ENCODE results near the gene DOCK1. TPM values are rescaled to one million over a fixed set of nuclear protein-coding genes. Genes with fewer than 3 reads are reported as not detected.

DOCK1 gene
- total RNA-seq, 1 experiment from 2014 or later: 40.0 TPM

DNA sequence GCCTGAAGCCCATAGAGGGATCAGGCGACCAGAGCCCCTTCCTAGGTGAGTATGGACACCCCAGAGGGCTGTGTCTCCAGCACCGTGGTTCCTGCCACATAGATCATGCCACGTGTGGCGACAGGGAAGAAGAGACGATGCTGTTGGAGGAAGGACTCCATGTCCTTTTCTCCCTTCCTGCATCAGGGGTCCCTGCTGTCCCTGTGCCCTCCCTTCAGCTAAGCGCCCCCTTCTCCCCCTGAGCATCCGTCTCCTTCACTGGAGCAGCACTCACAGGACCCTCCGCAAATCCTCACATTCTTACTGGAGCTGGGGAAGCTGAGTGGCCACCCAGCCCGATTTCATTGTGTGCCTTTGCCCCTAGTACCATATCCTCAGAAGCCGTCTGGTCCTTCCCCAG lies 558.3 kb downstream of the DOCK1 start:
- H3K4me1 Mint-ChIP-seq (ENCODE audit: insufficient read depth, unreplicated experiment): no peaks in the 10 kb centered on the region
- no peak for DNase-seq (ENCODE audit: unreplicated experiment)
- POLR2A ChIA-PET: no interaction called here
- no TSS peak for BruUV-seq (replicated peaks)
- H3K4me3 Mint-ChIP-seq (ENCODE audit: unreplicated experiment): no peak overlapping the region
- TF ChIP-seq, protein P1, sequence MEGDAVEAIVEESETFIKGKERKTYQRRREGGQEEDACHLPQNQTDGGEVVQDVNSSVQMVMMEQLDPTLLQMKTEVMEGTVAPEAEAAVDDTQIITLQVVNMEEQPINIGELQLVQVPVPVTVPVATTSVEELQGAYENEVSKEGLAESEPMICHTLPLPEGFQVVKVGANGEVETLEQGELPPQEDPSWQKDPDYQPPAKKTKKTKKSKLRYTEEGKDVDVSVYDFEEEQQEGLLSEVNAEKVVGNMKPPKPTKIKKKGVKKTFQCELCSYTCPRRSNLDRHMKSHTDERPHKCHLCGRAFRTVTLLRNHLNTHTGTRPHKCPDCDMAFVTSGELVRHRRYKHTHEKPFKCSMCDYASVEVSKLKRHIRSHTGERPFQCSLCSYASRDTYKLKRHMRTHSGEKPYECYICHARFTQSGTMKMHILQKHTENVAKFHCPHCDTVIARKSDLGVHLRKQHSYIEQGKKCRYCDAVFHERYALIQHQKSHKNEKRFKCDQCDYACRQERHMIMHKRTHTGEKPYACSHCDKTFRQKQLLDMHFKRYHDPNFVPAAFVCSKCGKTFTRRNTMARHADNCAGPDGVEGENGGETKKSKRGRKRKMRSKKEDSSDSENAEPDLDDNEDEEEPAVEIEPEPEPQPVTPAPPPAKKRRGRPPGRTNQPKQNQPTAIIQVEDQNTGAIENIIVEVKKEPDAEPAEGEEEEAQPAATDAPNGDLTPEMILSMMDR (IDR thresholded peaks at IDR 0.05; ENCODE audit: unreplicated experiment): no peak
- CTCF ChIA-PET: no interaction called here
- intact Hi-C loops (cut with micrococcal nuclease): no loop called here
- H3K9me3 Mint-ChIP-seq (ENCODE audit: unreplicated experiment): peaks cover 5% of the 10 kb centered on the region
- peaks cover 40% of the 10 kb centered on the region for H3K27me3 Mint-ChIP-seq (ENCODE audit: insufficient read depth, unreplicated experiment)
- H3K27ac Mint-ChIP-seq (ENCODE audit: low read depth, unreplicated experiment): no peak overlapping the region
- no peaks in the 10 kb centered on the region for H3K36me3 Mint-ChIP-seq (ENCODE audit: insufficient read depth, unreplicated experiment)

DNA sequence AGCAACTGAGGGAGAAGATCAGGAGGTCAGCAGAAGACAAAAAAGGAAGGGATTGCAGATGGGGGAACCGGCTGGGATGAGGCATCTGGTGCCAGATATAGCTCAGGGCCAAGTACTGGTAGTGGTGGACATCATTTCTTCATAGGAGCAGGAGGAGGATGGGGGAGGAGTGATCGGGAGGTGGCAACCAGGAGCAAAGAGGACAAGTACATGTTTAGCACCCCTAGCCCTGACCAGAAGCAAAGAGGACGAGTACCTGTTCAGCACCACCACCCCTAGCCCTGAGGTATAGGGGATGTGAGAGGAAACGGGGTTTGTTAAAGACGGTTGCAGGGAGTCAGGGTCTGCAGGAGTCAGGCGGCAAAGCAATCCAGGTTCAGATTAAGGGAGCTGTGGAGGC lies 559.3 kb downstream of the DOCK1 start:
- Mint-ChIP-seq H3K27ac (ENCODE audit: low read depth, unreplicated experiment) (no peak overlapping the region), H3K4me3 (ENCODE audit: unreplicated experiment) (no peak overlapping the region), H3K36me3 (ENCODE audit: insufficient read depth, unreplicated experiment) (no peaks in the 10 kb centered on the region), H3K4me1 (ENCODE audit: insufficient read depth, unreplicated experiment) (no peaks in the 10 kb centered on the region), H3K9me3 (ENCODE audit: unreplicated experiment) (peaks cover 5% of the 10 kb centered on the region), H3K27me3 (ENCODE audit: insufficient read depth, unreplicated experiment) (peaks cover 40% of the 10 kb centered on the region)
- ChIA-PET CTCF (no interaction called here), POLR2A (no interaction called here)
- TF ChIP-seq, protein P1 (IDR thresholded peaks at IDR 0.05; ENCODE audit: unreplicated experiment): no peak
- intact Hi-C loops (cut with micrococcal nuclease): no loop called here
- no peak for DNase-seq (ENCODE audit: unreplicated experiment)
- BruUV-seq (replicated peaks): no TSS peak

DNA sequence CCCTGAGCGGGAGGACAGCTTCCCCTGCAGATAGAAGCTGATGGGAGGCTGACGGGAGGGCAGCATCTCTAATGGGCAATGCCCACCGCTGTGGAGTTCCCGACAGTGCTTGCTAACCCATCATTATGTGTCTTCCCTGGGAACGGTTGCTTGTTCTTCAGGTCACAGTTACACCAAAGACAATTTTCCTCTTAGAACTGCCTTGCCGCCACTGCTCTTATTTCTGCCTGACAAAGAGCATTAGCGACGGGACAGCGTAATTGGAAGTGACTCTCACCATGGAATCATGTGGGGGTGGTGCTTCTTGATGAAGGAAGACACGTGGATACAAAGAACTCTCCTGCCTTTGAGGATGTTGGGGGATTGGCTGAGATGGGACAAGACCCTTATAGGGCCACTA lies 562.6 kb downstream of the DOCK1 start:
- no peak for DNase-seq (ENCODE audit: unreplicated experiment)
- POLR2A ChIA-PET: no interaction called here
- Mint-ChIP-seq H3K9me3 (ENCODE audit: unreplicated experiment) (peaks cover 5% of the 10 kb centered on the region), H3K36me3 (ENCODE audit: insufficient read depth, unreplicated experiment) (no peaks in the 10 kb centered on the region), H3K4me3 (ENCODE audit: unreplicated experiment) (no peak overlapping the region), H3K4me1 (ENCODE audit: insufficient read depth, unreplicated experiment) (no peaks in the 10 kb centered on the region), H3K27ac (ENCODE audit: low read depth, unreplicated experiment) (no peak overlapping the region), H3K27me3 (ENCODE audit: insufficient read depth, unreplicated experiment) (peaks cover 63% of the 10 kb centered on the region)
- CTCF ChIA-PET: interaction anchor here (0.6 kb wide), 1 partner anchor 110 kb away, joined by 4 read pairs; no protein-coding TSS in a partner anchor
- TF ChIP-seq, protein P1 (IDR thresholded peaks at IDR 0.05; ENCODE audit: unreplicated experiment): no peak
- BruUV-seq (replicated peaks): no TSS peak
- intact Hi-C loops (cut with micrococcal nuclease): no loop called here

DNA sequence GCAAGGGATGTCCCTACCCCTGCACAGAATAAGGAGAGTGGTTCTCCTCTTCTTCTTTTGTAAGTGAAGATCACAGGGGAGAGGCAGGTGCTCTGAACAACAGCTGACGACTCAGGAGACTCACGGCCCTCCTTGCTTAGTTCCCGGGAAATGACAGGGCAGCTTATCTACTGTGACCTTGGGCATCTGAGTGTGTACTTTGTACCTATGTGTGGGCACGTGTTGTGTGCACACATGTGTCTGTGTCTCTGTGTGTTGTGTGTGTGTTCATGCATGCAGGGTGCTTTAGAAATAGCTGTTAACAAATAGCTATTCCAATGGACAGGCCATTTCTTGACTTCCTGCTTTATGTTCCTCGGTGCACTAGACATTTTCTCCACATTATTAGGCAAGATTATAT lies 563.4 kb downstream of the DOCK1 start:
- peaks cover 62% of the 10 kb centered on the region for H3K27me3 Mint-ChIP-seq (ENCODE audit: insufficient read depth, unreplicated experiment)
- H3K4me1 Mint-ChIP-seq (ENCODE audit: insufficient read depth, unreplicated experiment): no peaks in the 10 kb centered on the region
- intact Hi-C loops (cut with micrococcal nuclease): no loop called here
- ChIA-PET POLR2A (no interaction called here), CTCF (interaction anchor here (0.5 to 0.6 kb wide), 2 partner anchors 109 to 499 kb away, joined by 4 read pairs; no protein-coding TSS in a partner anchor)
- no peak overlapping the region for H3K27ac Mint-ChIP-seq (ENCODE audit: low read depth, unreplicated experiment)
- H3K9me3 Mint-ChIP-seq (ENCODE audit: unreplicated experiment): peaks cover 5% of the 10 kb centered on the region
- no peak overlapping the region for H3K4me3 Mint-ChIP-seq (ENCODE audit: unreplicated experiment)
- no TSS peak for BruUV-seq (replicated peaks)
- H3K36me3 Mint-ChIP-seq (ENCODE audit: insufficient read depth, unreplicated experiment): no peaks in the 10 kb centered on the region
- TF ChIP-seq, protein P1 (IDR thresholded peaks at IDR 0.05; ENCODE audit: unreplicated experiment): no peak
- DNase-seq (ENCODE audit: unreplicated experiment): no peak
